DND-41 (cell line): ENCODE measurements around the gene PPM1E.

Experiments
- ATAC-seq: fragments of 200-7000 bp; cut with Tn5 transposase; 3 replicates; pipeline ENCODE4 v1.9.1; 2021; ENCODE audit warnings: low read depth; ENCODE audit not compliant: insufficient read depth
- DNase-seq: peaks from one replicate; pipeline ENCODE4 v3.0.0-alpha.2; 2020
- H2AFZ ChIP-seq: 2 replicates; pipeline ENCODE4 v1.6.0; 2012; ENCODE audit warnings: low read depth, low read length
- H3K27ac ChIP-seq: 2 replicates; pipeline ENCODE4 v1.5.1; 2012; ENCODE audit warnings: low read length, inconsistent platforms
- H3K27me3 ChIP-seq: fragments of 200-600 bp; sonication (generic); 2 replicates; pipeline ENCODE4 v1.6.0; 2012; ENCODE audit warnings: low read length, mild to moderate bottlenecking, inconsistent platforms; ENCODE audit not compliant: insufficient read depth, poor library complexity
- H3K36me3 ChIP-seq: 2 replicates; pipeline ENCODE4 v1.5.1; 2012; ENCODE audit warnings: low read length, inconsistent platforms; ENCODE audit not compliant: insufficient read depth
- H3K4me1 ChIP-seq: 2 replicates; pipeline ENCODE4 v1.5.1; 2012; ENCODE audit warnings: mild to moderate bottlenecking, low read length; ENCODE audit not compliant: insufficient read depth
- H3K4me2 ChIP-seq: 2 replicates; pipeline ENCODE4 v1.6.0; 2012; ENCODE audit warnings: mild to moderate bottlenecking, moderate library complexity, low read length, inconsistent platforms; ENCODE audit not compliant: insufficient read depth
- H3K4me3 ChIP-seq, 2 experiments: fragments of 200-600 bp in 1 of 2; shearing (Covaris generic) in 1 of 2; 2 replicates each; pipeline ENCODE4 v1.5.1; 2012 to 2016; ENCODE audit warnings: inconsistent platforms in 2 of 2, low read length in 2 of 2, mild to moderate bottlenecking in 2 of 2, low read depth in 1 of 2, moderate library complexity in 1 of 2
- H3K79me2 ChIP-seq: 2 replicates; pipeline ENCODE4 v1.6.0; 2012; ENCODE audit warnings: low read length, inconsistent platforms; ENCODE audit not compliant: insufficient read depth
- H3K9ac ChIP-seq: 2 replicates; pipeline ENCODE4 v1.6.0; 2012; ENCODE audit warnings: low read depth, mild to moderate bottlenecking, inconsistent platforms, low read length, moderate library complexity
- H3K9me3 ChIP-seq: 2 replicates; pipeline ENCODE4 v1.5.1; 2012; ENCODE audit warnings: low read length, moderate library complexity, mild to moderate bottlenecking, inconsistent platforms; ENCODE audit not compliant: insufficient read depth, severe bottlenecking
- H4K20me1 ChIP-seq: 2 replicates; pipeline ENCODE4 v1.6.0; 2012; ENCODE audit warnings: low read length; ENCODE audit not compliant: insufficient read depth
- EZH2 ChIP-seq: IDR thresholded peaks from 3 replicates; pipeline ENCODE4 v1.6.1; 2012; ENCODE audit warnings: borderline replicate concordance, low read depth, mild to moderate bottlenecking, moderate library complexity, low read length, inconsistent platforms; ENCODE audit not compliant: severe bottlenecking
- TF ChIP-seq, protein P1 (sequence below): IDR thresholded peaks from 2 replicates; pipeline ENCODE4 v1.5.1; 2012; ENCODE audit warnings: borderline replicate concordance, low read length, moderate library complexity, mild to moderate bottlenecking; ENCODE audit not compliant: poor library complexity, severe bottlenecking; ENCODE audit errors: extremely low read depth

PPM1E gene

DNA sequence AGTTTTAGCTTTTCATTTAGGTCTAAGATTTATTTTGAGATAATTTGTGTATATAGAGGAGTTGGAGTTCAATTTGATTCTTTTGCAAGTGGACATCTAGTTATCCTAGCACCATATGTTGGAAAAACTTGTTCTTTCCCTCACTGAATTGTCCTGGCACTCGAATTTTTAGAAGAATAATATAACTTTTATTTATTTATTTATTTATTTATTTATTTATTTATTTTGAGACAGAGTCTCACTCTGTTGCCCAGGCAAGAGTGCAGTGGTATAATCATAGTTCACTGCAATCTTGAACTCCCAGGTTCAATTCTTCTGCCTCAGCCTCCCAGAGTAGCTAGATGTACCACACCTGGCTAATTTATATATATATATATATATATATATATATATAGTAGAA, 29.4 kb downstream of the PPM1E start:
- no peak overlapping the region for H3K9ac ChIP-seq
- H3K9me3 ChIP-seq, result no peaks in the 10 kb centered on the region
- H3K4me1 ChIP-seq, result peaks cover 4% of the 10 kb centered on the region; the same call in 1 of the 2 replicates
- TF ChIP-seq, protein P1, sequence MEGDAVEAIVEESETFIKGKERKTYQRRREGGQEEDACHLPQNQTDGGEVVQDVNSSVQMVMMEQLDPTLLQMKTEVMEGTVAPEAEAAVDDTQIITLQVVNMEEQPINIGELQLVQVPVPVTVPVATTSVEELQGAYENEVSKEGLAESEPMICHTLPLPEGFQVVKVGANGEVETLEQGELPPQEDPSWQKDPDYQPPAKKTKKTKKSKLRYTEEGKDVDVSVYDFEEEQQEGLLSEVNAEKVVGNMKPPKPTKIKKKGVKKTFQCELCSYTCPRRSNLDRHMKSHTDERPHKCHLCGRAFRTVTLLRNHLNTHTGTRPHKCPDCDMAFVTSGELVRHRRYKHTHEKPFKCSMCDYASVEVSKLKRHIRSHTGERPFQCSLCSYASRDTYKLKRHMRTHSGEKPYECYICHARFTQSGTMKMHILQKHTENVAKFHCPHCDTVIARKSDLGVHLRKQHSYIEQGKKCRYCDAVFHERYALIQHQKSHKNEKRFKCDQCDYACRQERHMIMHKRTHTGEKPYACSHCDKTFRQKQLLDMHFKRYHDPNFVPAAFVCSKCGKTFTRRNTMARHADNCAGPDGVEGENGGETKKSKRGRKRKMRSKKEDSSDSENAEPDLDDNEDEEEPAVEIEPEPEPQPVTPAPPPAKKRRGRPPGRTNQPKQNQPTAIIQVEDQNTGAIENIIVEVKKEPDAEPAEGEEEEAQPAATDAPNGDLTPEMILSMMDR, result no peak
- TF ChIP-seq EZH2, result no peak
- DNase-seq (no peak), ATAC-seq (no peak)
- no peak overlapping the region for H3K27ac ChIP-seq
- no peaks in the 10 kb centered on the region for H3K36me3 ChIP-seq
- no peaks in the 10 kb centered on the region for H4K20me1 ChIP-seq
- H3K4me3 ChIP-seq, result no peak overlapping the region
- H3K79me2 ChIP-seq, result no peaks in the 10 kb centered on the region
- peaks cover 3% of the 10 kb centered on the region for H3K27me3 ChIP-seq
- no peak overlapping the region for H3K4me2 ChIP-seq
- no peak overlapping the region for H2AFZ ChIP-seq

- H3K4me3 ChIP-seq, result no peak overlapping the region
- no peak overlapping the region for H3K27ac ChIP-seq
- no peaks in the 10 kb centered on the region for H3K36me3 ChIP-seq
- no peak overlapping the region for H3K9ac ChIP-seq
- peaks cover 4% of the 10 kb centered on the region; the same call in 1 of the 2 replicates for H3K4me1 ChIP-seq
- ATAC-seq (no peak), DNase-seq (no peak)
- H2AFZ ChIP-seq, result no peak overlapping the region
- no peak for TF ChIP-seq EZH2
- TF ChIP-seq, protein P1, result no peak
- no peaks in the 10 kb centered on the region for H3K9me3 ChIP-seq
- no peaks in the 10 kb centered on the region for H4K20me1 ChIP-seq
- H3K4me2 ChIP-seq, result no peak overlapping the region
- no peaks in the 10 kb centered on the region for H3K79me2 ChIP-seq
- peaks cover 3% of the 10 kb centered on the region for H3K27me3 ChIP-seq
Observed at GRCh38 chr17:58786586-58787295, 31.1 kb downstream of the PPM1E start.

- Histone ChIP-seq H3K27me3 (peaks cover 3% of the 10 kb centered on the region), H3K9ac (no peak overlapping the region), H3K4me3 (no peak overlapping the region), H3K4me2 (no peak overlapping the region), H2AFZ (no peak overlapping the region), H3K27ac (no peak overlapping the region), H3K9me3 (no peaks in the 10 kb centered on the region), H3K36me3 (no peaks in the 10 kb centered on the region), H4K20me1 (no peaks in the 10 kb centered on the region), H3K79me2 (no peaks in the 10 kb centered on the region), H3K4me1 (peaks cover 4% of the 10 kb centered on the region; the same call in 1 of the 2 replicates)
- ATAC-seq (no peak), DNase-seq (no peak)
- TF ChIP-seq EZH2, result no peak
- TF ChIP-seq, protein P1, result no peak
Observed at GRCh38 chr17:58788199-58788598, 32.5 kb downstream of the PPM1E start.

GRCh38 chr17:58789160-58789559, 33.5 kb downstream of the PPM1E start:
- H3K9ac ChIP-seq, result no peak overlapping the region
- H3K27ac ChIP-seq, result no peak overlapping the region
- no peaks in the 10 kb centered on the region for H3K36me3 ChIP-seq
- H4K20me1 ChIP-seq, result no peaks in the 10 kb centered on the region
- ATAC-seq (no peak), DNase-seq (no peak)
- no peaks in the 10 kb centered on the region for H3K9me3 ChIP-seq
- H3K27me3 ChIP-seq, result peaks cover 3% of the 10 kb centered on the region
- H2AFZ ChIP-seq, result no peak overlapping the region
- H3K4me2 ChIP-seq, result no peak overlapping the region
- peaks cover 4% of the 10 kb centered on the region; the same call in 1 of the 2 replicates for H3K4me1 ChIP-seq
- no peak for TF ChIP-seq EZH2
- TF ChIP-seq, protein P1, result no peak
- no peak overlapping the region for H3K4me3 ChIP-seq
- H3K79me2 ChIP-seq, result no peaks in the 10 kb centered on the region
